Prostate gland (tissue), 2 donors: ENCODE results near the gene SLC7A11.

ENCODE experiments used
- POLR2A ChIP-seq: fragments of 450-650 bp; IDR thresholded peaks from one replicate; pipeline ENCODE4 v1.6.1; 2016; ENCODE audit warnings: antibody characterized with exemption, mild to moderate bottlenecking
- POLR2AphosphoS5 ChIP-seq: sonication (generic); formaldehyde crosslinking; IDR thresholded peaks from one replicate; pipeline ENCODE4 v1.6.1; 2017; ENCODE audit warnings: antibody characterized with exemption
- TF ChIP-seq, protein P1 (sequence below), 4 experiments: fragments of 200-600 bp in 2 of 4; fragments of 450-650 bp in 2 of 4; sonication (generic) in 2 of 4; IDR thresholded peaks; 1 replicate in 3 of 4; 2 replicates in 1 of 4; pipeline ENCODE4 v1.5.1; 2016 to 2019; ENCODE audit warnings: antibody characterized with exemption in 4 of 4, mild to moderate bottlenecking in 2 of 4, moderate library complexity in 2 of 4

- TF ChIP-seq, protein P1, sequence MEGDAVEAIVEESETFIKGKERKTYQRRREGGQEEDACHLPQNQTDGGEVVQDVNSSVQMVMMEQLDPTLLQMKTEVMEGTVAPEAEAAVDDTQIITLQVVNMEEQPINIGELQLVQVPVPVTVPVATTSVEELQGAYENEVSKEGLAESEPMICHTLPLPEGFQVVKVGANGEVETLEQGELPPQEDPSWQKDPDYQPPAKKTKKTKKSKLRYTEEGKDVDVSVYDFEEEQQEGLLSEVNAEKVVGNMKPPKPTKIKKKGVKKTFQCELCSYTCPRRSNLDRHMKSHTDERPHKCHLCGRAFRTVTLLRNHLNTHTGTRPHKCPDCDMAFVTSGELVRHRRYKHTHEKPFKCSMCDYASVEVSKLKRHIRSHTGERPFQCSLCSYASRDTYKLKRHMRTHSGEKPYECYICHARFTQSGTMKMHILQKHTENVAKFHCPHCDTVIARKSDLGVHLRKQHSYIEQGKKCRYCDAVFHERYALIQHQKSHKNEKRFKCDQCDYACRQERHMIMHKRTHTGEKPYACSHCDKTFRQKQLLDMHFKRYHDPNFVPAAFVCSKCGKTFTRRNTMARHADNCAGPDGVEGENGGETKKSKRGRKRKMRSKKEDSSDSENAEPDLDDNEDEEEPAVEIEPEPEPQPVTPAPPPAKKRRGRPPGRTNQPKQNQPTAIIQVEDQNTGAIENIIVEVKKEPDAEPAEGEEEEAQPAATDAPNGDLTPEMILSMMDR (IDR thresholded peaks at IDR 0.05): no peak
- no peak for TF ChIP-seq POLR2AphosphoS5
- TF ChIP-seq POLR2A: no peak
Measured at GRCh38 chr4:138266948-138267347, 24.8 kb upstream of the SLC7A11 start.
